ENCODE measurements around the gene HDAC4. TPM values are rescaled to one million over a fixed set of nuclear protein-coding genes. Genes with fewer than 3 reads are reported as not detected.
A peak's percentile ranks its signal among the peaks of the same experiment; 100 is the strongest.

The HDAC4 gene
- total and polyA plus RNA-seq, 10 of the 15 experiments (the other 5 are each of a cell fraction or from before 2014, with no cell fraction given): 0.22 to 15.7 (median 4.8) TPM

- TF ChIP-seq ELK1 (IDR thresholded peaks at IDR 0.05; ENCODE audit: low read depth, low read length) (0 out of 2 replicates have a peak, but pooled peaks have one; percentile 23), BCL11A (IDR thresholded peaks at IDR 0.05; ENCODE audit: low read depth, low read length) (no peak), FOS (IDR thresholded peaks at IDR 0.05; ENCODE audit: borderline replicate concordance, extremely low read depth, insufficient read length) (no peak), RFX5 (IDR thresholded peaks at IDR 0.05; ENCODE audit: low read depth, low read length) (no peak), SMARCA5 (IDR thresholded peaks at IDR 0.05) (no peak), BCL3 (IDR thresholded peaks at IDR 0.05; ENCODE audit: borderline replicate concordance, insufficient read depth, low read depth, low read length, poor library complexity, severe bottlenecking) (no peak), EED (IDR thresholded peaks at IDR 0.05; ENCODE audit: low read depth) (peak; percentile 96)
Measured at GRCh38 chr2:239369631-239370161, 31.1 kb downstream of the HDAC4 start (continued).

GRCh38 chr2:239368906-239369552, 31.8 kb downstream of the HDAC4 start:
- H3K4me3 ChIP-seq: no peak overlapping the region

More at GRCh38 chr2:239368906-239369552, 31.8 kb downstream of the HDAC4 start:
- CTCF ChIA-PET: interaction anchor here (0.9 to 3.7 kb wide), 6 partner anchors 12 to 623 kb away, joined by 3 to 25 read pairs (median 4); no protein-coding TSS in a partner anchor
- in situ Hi-C loops (cut with MboI): no loop called here
- no peaks in the 10 kb centered on the region for H3K36me3 ChIP-seq (ENCODE audit: control insufficient read depth in 2 of 2, insufficient read depth in 2 of 2, low read length in 1 of 2)
- H3K79me2 ChIP-seq (ENCODE audit: control insufficient read depth, insufficient read depth, low read length): no peaks in the 10 kb centered on the region
- peak overlapping the region; percentile 67 for H3K4me2 ChIP-seq (ENCODE audit: control insufficient read depth, insufficient read depth)
- H3K27me3 ChIP-seq (replicated peaks in 1 of 2; ENCODE audit: control insufficient read depth in 2 of 2, insufficient read depth in 2 of 2, low read length in 1 of 2): no peaks in the 10 kb centered on the region
- H3K4me1 ChIP-seq (ENCODE audit: control insufficient read depth, insufficient read depth, low read length): peaks cover 14% of the 10 kb centered on the region
- RAD21 ChIA-PET (ENCODE audit: unreplicated experiment): interaction anchor here (1.0 to 2.5 kb wide), 10 partner anchors 12 to 226 kb away, joined by 3 to 23 read pairs (median 5); partner anchors contain the start of gene HDAC4
- no TSS peak for BruUV-seq (replicated peaks)
- no peak overlapping the region for H3K9ac ChIP-seq (ENCODE audit: control insufficient read depth, insufficient read depth, low read length)
- POLR2A ChIA-PET: interaction anchor here (1.0 to 2.3 kb wide), 2 partner anchors 12 to 65 kb away, joined by 3 to 13 read pairs; no protein-coding TSS in a partner anchor
- H3K27ac ChIP-seq (ENCODE audit: control insufficient read depth, insufficient read depth): no peak overlapping the region
- ATAC-seq: peak; percentile 54
- H2AFZ ChIP-seq (ENCODE audit: control insufficient read depth, low read depth, low read length): no peak overlapping the region
- intact Hi-C loops (cut with micrococcal nuclease; ENCODE audit: unreplicated experiment): loop anchor here (1.0 kb wide), 1 partner anchor 12 kb away; no protein-coding TSS in a partner anchor
- no peaks in the 10 kb centered on the region; the same call in 1 of the 2 replicates for H4K20me1 ChIP-seq (ENCODE audit: control insufficient read depth, insufficient read depth)
- SMC1A ChIA-PET (ENCODE audit: uncharacterized antibody, unreplicated experiment): interaction anchor here (0.7 to 4.0 kb wide), 14 partner anchors 9 to 110 kb away, joined by 3 to 27 read pairs (median 4); partner anchors contain the start of gene HDAC4
- TF ChIP-seq TCF12 (IDR thresholded peaks at IDR 0.05; ENCODE audit: low read depth, low read length): 0 out of 2 replicates have a peak, but pooled peaks have one; percentile 16
- TF ChIP-seq MLLT1 (IDR thresholded peaks at IDR 0.05): 0 out of 2 replicates have a peak, but pooled peaks have one; percentile 17
- no peak for TF ChIP-seq TAF1 (IDR thresholded peaks at IDR 0.05; ENCODE audit: borderline replicate concordance, low read depth, low read length)
- TF ChIP-seq MEF2B (IDR thresholded peaks at IDR 0.05; ENCODE audit: partially characterized antibody, poor library complexity, severe bottlenecking): peak; percentile 87
- no peaks in the 10 kb centered on the region for H3K9me3 ChIP-seq (replicated peaks; ENCODE audit: control insufficient read depth, insufficient read depth, low read length)
- FAIRE-seq: no peak
- 36% methylated on average over 20 of the region's 20 CpGs for WGBS (ENCODE audit: insufficient coverage, insufficient replicate concordance, low lambda C conversion rate, missing lambda C conversion rate)
- DNase-seq (ENCODE audit: low read depth, low spot score): no peak

Measured in GM12878 (cell line).